ENCODE results near the gene CZIB.

CZIB gene

GRCh38 chr1:53165408-53165961, 54.9 kb downstream of the CZIB start:
- Histone ChIP-seq H3K9ac (ENCODE audit: low read length) (no peak overlapping the region), H2AK5ac (ENCODE audit: low read length) (no peak overlapping the region), H3K27me3 (ENCODE audit: insufficient read depth, low read length, poor library complexity) (no peaks in the 10 kb centered on the region), H3K4me2 (ENCODE audit: low read length) (no peak overlapping the region), H3K4ac (ENCODE audit: low read depth, low read length) (no peak overlapping the region), H4K5ac (ENCODE audit: low read length) (no peak overlapping the region), H3K56ac (ENCODE audit: low read length) (no peak overlapping the region), H4K8ac (ENCODE audit: low read depth, low read length) (no peak overlapping the region), H3K36me3 (ENCODE audit: control insufficient read depth, insufficient read depth, low read length) (no peaks in the 10 kb centered on the region), H3K79me1 (ENCODE audit: low read length) (no peaks in the 10 kb centered on the region), H3K27ac (ENCODE audit: low read depth, low read length) (no peak overlapping the region), H3K4me3 (ENCODE audit: low read length) (no peak overlapping the region), H3K4me1 (ENCODE audit: control insufficient read depth, low read depth, low read length) (no peaks in the 10 kb centered on the region), H2BK15ac (replicated peaks; ENCODE audit: low read depth) (no peak overlapping the region), H3K18ac (ENCODE audit: low read length) (no peak overlapping the region), H2BK5ac (ENCODE audit: low read length) (no peak overlapping the region), H3K79me2 (ENCODE audit: control insufficient read depth, insufficient read depth, low read length) (no peaks in the 10 kb centered on the region), H3K23ac (ENCODE audit: low read length) (no peak overlapping the region), H2BK120ac (ENCODE audit: low read depth, low read length) (no peak overlapping the region)
- no CpG with 5 or more reads among the region's 5 CpGs for WGBS (ENCODE audit: extremely low coverage, insufficient coverage, low lambda C conversion rate)
- no peak for DNase-seq

Data from mesendoderm (in vitro differentiated cells).